ENCODE data around the gene PRSS33.

PRSS33 gene

DNA sequence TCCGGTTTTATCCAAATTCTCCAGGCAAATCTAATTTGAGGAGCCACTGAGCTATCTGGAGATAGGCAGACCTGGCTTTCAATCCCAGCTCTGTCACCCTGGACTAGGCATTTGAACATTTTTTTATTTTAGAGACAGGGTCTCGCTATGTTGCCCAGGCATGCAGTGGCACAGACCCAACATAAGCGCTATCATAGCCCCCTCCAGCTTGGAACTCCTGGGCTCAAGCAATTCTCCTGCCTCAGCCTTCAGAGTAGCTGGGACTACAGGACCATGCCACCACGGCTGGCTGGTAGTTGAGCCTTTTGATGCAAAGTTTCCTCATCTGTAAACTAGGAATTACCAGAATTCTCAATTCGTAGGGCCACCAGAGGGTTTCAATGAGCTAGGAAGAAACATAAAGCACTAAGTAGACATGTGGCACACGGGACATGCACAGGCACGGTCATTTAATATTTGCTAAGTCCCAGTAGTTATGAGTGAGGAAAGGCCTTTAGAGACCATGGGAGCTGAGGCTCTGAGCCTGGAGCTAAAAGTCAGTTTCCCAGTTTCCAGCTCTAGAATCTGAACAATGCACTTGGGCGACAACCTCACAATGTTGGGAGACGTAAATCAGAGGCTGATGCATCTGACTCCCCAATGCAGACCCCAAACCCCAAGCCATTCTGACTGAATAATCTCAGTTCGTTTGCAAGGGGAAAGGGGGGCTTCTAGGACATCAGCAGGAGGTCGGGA lies 11.4 kb downstream of the PRSS33 start:
- H3K4me3 ChIP-seq (ENCODE audit: low read depth, low read length) = peak overlapping the region; percentile 98
- TF ChIP-seq, protein P1, sequence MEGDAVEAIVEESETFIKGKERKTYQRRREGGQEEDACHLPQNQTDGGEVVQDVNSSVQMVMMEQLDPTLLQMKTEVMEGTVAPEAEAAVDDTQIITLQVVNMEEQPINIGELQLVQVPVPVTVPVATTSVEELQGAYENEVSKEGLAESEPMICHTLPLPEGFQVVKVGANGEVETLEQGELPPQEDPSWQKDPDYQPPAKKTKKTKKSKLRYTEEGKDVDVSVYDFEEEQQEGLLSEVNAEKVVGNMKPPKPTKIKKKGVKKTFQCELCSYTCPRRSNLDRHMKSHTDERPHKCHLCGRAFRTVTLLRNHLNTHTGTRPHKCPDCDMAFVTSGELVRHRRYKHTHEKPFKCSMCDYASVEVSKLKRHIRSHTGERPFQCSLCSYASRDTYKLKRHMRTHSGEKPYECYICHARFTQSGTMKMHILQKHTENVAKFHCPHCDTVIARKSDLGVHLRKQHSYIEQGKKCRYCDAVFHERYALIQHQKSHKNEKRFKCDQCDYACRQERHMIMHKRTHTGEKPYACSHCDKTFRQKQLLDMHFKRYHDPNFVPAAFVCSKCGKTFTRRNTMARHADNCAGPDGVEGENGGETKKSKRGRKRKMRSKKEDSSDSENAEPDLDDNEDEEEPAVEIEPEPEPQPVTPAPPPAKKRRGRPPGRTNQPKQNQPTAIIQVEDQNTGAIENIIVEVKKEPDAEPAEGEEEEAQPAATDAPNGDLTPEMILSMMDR (IDR thresholded peaks at IDR 0.05; ENCODE audit: borderline replicate concordance, insufficient read depth, low read depth, low read length) = no peak

- TF ChIP-seq, protein P1 (IDR thresholded peaks at IDR 0.05; ENCODE audit: borderline replicate concordance, insufficient read depth, low read depth, low read length) = no peak
- H3K4me3 ChIP-seq (ENCODE audit: low read depth, low read length) = no peak overlapping the region
Measured at GRCh38 chr16:2775131-2775716, 12.1 kb downstream of the PRSS33 start.

DNA sequence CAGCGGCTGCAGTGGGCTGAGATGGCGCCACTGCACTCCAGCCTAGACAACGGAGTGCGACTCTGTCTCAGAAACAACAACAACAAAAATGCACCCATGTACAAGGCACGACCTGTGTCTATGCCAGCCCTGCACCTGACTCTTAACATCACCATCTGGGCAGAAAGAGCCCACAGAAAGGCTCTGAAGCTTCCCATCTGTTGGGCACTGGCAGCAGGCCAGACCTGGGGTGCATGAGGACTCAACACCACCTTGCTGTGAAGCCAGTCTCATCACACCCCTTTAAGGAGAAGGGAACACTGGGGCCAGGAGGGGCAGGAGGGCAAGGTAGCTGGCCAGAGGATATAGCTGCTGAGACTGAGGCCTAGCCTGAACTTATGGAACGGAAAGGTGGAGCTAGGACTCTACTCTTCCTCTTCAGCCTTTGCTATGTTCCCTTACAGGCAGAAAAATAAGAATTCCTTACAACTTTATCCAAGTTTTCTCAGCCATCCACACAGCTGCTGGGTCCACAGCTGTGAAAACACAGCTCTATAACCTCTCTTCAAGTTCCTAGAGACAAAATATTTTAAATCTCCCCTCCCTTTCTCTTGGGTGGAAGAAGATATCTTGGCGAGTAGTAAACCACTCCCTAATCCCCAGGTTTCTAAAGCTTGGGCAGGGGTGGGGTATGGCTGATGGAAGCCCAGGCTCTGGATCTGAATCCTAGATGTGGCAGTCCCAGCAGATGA lies 13.0 kb downstream of the PRSS33 start:
- TF ChIP-seq, protein P1 (IDR thresholded peaks at IDR 0.05; ENCODE audit: borderline replicate concordance, insufficient read depth, low read depth, low read length) = no peak
- H3K4me3 ChIP-seq (ENCODE audit: low read depth, low read length) = no peak overlapping the region

GRCh38 chr16:2773188-2773968 lies 14.0 kb downstream of the PRSS33 start:
- no peak overlapping the region for H3K4me3 ChIP-seq (ENCODE audit: low read depth, low read length)
- TF ChIP-seq, protein P1 (IDR thresholded peaks at IDR 0.05; ENCODE audit: borderline replicate concordance, insufficient read depth, low read depth, low read length) = no peak

- H3K4me3 ChIP-seq (ENCODE audit: low read depth, low read length) = no peak overlapping the region
- TF ChIP-seq, protein P1 (IDR thresholded peaks at IDR 0.05; ENCODE audit: borderline replicate concordance, insufficient read depth, low read depth, low read length) = no peak
Measured at GRCh38 chr16:2771496-2772402, 15.6 kb downstream of the PRSS33 start.

Data from GM12875 (cell line).